H1 (cell line): ENCODE results near the gene RGS3. TPM values are rescaled to one million over a fixed set of nuclear protein-coding genes. Genes with fewer than 3 reads are reported as not detected.

Experiments used
- EGR1 ChIP-seq: IDR thresholded peaks from 2 replicates; pipeline ENCODE4 v1.6.1; 2011; ENCODE audit warnings: low read depth, low read length, borderline replicate concordance
- HDAC2 ChIP-seq, 2 experiments: fragments of 300-600 bp in 1 of 2; sonication (generic) in 1 of 2; IDR thresholded peaks; 2 replicates each; pipeline ENCODE4 v1.6.1; 2011 to 2012; ENCODE audit warnings: low read depth in 2 of 2, low read length in 2 of 2, mild to moderate bottlenecking in 2 of 2, moderate library complexity in 2 of 2, borderline replicate concordance in 1 of 2, inconsistent platforms in 1 of 2
- RAD21 ChIP-seq, 2 experiments: IDR thresholded peaks in 1 of 2; conservative IDR thresholded peaks in 1 of 2; 2 replicates each; pipeline ENCODE4 v1.6.1; 2011; ENCODE audit warnings: low read depth in 2 of 2, low read length in 2 of 2, improper control_type of control experiment in 1 of 2, inconsistent platforms in 1 of 2, mild to moderate bottlenecking in 1 of 2, moderate library complexity in 1 of 2
- RBBP5 ChIP-seq: IDR thresholded peaks from 2 replicates; pipeline ENCODE4 v1.7.1; 2012; ENCODE audit warnings: low read depth, mild to moderate bottlenecking, inconsistent platforms, low read length, moderate library complexity, borderline replicate concordance
- polyA plus RNA-seq, 7 experiments: library from polyadenylated mRNA; depleted of rRNA in 3 of 7; stranded (reverse) in 5 of 7; unstranded in 2 of 7; fragments of >200 nt in 5 of 7; fragments of 200-250 nt in 2 of 7; gene quantifications; 1 replicate in 5 of 7; 2 replicates in 1 of 7; 4 replicates in 1 of 7; pipeline versions ENCODE4 v1.2.1 to v1.2.3, GENCODE V29; 2011 to 2013; ENCODE audit warnings: missing spikeins in 2 of 7, mixed read lengths in 2 of 7
- total RNA-seq: library from RNA; stranded (reverse); fragmentation: NEBNext Ultra II Directional; extraction: Animal tissue kit (Norgen Biotek cat#: 25700); gene quantifications from 2 replicates; pipeline ENCODE4 v1.2.1, GENCODE V29; 2021

The RGS3 gene
- total and polyA plus RNA-seq, 2 of the 8 experiments (the other 6 are each of a cell fraction or from before 2014, with no cell fraction given) = 12.6 to 18.2 TPM

- TF ChIP-seq RAD21 (IDR thresholded peaks at IDR 0.05 in 1 of 2, conservative IDR thresholded peaks at IDR 0.05 in 1 of 2; ENCODE audit: low read depth in 2 of 2, low read length in 2 of 2) (no peak), EGR1 (no peak), RBBP5 (no peak), HDAC2 (IDR thresholded peaks at IDR 0.05; ENCODE audit: borderline replicate concordance in 1 of 2, low read depth in 2 of 2, low read length in 2 of 2) (no peak)
Measured at GRCh38 chr9:113608082-113608685, 144.7 kb downstream of the RGS3 start (continued).
